ENCODE data around the gene KNL1.

KNL1 gene

DNA sequence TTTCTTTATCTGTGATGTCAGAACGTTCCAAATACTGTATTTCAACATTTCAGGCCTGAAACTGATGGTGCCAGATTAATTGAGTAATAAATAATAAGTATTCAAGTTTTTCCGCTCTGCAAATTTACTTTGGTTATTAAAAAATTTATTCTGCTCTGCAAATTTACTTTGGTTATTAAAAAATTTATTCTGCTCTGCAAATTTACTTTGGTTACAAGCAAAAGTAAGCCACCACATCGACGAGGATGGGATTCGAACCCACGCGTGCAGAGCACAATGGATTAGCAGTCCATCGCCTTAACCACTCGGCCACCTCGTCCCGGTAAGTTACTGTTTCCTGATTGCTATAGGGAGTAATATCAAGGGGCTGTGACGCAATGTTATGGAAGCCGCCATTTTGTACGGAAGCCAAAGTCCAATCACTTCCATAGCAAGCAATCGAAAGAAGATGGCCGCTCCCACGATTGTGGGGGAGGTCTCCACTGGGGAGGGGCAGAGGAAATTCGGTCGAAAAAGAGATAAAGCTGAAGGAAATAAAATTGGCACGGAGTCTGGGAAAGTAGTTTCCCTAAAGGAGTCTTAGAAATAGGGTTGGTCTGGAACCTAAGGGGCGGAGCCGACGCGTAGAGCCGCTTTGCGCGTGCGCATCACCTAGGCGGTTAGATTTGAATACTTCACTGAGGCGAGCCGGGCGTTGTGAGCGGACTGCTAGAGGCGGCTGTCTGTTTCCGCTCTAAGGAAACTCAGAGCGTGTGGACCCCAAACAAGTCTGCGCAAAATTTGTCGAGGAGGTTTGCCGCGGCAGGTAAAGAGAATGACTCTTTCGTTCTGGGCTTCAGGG, at the start of gene KNL1 (continued):
- TF ChIP-seq ZBTB21 (tag by site-specific recombination; IDR thresholded peaks at IDR 0.05), result peak; percentile 90
- no peak for TF ChIP-seq ZNF202 (tag by site-specific recombination; IDR thresholded peaks at IDR 0.05; ENCODE audit: borderline replicate concordance)
- TF ChIP-seq RBAK (tag by site-specific recombination; IDR thresholded peaks at IDR 0.05), result no peak
- TF ChIP-seq, protein P1, sequence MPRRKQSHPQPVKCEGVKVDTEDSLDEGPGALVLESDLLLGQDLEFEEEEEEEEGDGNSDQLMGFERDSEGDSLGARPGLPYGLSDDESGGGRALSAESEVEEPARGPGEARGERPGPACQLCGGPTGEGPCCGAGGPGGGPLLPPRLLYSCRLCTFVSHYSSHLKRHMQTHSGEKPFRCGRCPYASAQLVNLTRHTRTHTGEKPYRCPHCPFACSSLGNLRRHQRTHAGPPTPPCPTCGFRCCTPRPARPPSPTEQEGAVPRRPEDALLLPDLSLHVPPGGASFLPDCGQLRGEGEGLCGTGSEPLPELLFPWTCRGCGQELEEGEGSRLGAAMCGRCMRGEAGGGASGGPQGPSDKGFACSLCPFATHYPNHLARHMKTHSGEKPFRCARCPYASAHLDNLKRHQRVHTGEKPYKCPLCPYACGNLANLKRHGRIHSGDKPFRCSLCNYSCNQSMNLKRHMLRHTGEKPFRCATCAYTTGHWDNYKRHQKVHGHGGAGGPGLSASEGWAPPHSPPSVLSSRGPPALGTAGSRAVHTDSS (tag by site-specific recombination; IDR thresholded peaks at IDR 0.05), result no peak
- TF ChIP-seq, protein P2, sequence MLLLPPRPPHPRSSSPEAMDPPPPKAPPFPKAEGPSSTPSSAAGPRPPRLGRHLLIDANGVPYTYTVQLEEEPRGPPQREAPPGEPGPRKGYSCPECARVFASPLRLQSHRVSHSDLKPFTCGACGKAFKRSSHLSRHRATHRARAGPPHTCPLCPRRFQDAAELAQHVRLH (tag by site-specific recombination; IDR thresholded peaks at IDR 0.05), result 0 out of 2 replicates have a peak, but pooled peaks have one; percentile 52
- TF ChIP-seq, protein P3, sequence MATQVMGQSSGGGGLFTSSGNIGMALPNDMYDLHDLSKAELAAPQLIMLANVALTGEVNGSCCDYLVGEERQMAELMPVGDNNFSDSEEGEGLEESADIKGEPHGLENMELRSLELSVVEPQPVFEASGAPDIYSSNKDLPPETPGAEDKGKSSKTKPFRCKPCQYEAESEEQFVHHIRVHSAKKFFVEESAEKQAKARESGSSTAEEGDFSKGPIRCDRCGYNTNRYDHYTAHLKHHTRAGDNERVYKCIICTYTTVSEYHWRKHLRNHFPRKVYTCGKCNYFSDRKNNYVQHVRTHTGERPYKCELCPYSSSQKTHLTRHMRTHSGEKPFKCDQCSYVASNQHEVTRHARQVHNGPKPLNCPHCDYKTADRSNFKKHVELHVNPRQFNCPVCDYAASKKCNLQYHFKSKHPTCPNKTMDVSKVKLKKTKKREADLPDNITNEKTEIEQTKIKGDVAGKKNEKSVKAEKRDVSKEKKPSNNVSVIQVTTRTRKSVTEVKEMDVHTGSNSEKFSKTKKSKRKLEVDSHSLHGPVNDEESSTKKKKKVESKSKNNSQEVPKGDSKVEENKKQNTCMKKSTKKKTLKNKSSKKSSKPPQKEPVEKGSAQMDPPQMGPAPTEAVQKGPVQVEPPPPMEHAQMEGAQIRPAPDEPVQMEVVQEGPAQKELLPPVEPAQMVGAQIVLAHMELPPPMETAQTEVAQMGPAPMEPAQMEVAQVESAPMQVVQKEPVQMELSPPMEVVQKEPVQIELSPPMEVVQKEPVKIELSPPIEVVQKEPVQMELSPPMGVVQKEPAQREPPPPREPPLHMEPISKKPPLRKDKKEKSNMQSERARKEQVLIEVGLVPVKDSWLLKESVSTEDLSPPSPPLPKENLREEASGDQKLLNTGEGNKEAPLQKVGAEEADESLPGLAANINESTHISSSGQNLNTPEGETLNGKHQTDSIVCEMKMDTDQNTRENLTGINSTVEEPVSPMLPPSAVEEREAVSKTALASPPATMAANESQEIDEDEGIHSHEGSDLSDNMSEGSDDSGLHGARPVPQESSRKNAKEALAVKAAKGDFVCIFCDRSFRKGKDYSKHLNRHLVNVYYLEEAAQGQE (tag by site-specific recombination; IDR thresholded peaks at IDR 0.05), result no peak
- TF ChIP-seq ZNF76 (tag by site-specific recombination; IDR thresholded peaks at IDR 0.05; ENCODE audit: borderline replicate concordance, low read depth), result peak; percentile 77
- peak; percentile 77; the same call in 1 of the 2 replicates for TF ChIP-seq ZNF558 (tag by site-specific recombination; IDR thresholded peaks at IDR 0.05)
- no peak for TF ChIP-seq ZFP41 (tag by site-specific recombination; IDR thresholded peaks at IDR 0.05; ENCODE audit: borderline replicate concordance)
- no peak for TF ChIP-seq ZNF654 (tag by site-specific recombination; IDR thresholded peaks at IDR 0.05; ENCODE audit: low read depth)
- TF ChIP-seq REPIN1 (tag by site-specific recombination; IDR thresholded peaks at IDR 0.05; ENCODE audit: low read depth), result no peak
- TF ChIP-seq ZNF140 (tag by site-specific recombination; IDR thresholded peaks at IDR 0.05), result no peak
- no peak for TF ChIP-seq ZNF747 (tag by site-specific recombination; IDR thresholded peaks at IDR 0.05)
- TF ChIP-seq, protein P4, sequence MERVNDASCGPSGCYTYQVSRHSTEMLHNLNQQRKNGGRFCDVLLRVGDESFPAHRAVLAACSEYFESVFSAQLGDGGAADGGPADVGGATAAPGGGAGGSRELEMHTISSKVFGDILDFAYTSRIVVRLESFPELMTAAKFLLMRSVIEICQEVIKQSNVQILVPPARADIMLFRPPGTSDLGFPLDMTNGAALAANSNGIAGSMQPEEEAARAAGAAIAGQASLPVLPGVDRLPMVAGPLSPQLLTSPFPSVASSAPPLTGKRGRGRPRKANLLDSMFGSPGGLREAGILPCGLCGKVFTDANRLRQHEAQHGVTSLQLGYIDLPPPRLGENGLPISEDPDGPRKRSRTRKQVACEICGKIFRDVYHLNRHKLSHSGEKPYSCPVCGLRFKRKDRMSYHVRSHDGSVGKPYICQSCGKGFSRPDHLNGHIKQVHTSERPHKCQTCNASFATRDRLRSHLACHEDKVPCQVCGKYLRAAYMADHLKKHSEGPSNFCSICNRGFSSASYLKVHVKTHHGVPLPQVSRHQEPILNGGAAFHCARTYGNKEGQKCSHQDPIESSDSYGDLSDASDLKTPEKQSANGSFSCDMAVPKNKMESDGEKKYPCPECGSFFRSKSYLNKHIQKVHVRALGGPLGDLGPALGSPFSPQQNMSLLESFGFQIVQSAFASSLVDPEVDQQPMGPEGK (tag by site-specific recombination; IDR thresholded peaks at IDR 0.05), result peak; percentile 78
- peak; percentile 64; the same call in 1 of the 2 replicates for TF ChIP-seq ZNF600 (tag by site-specific recombination; IDR thresholded peaks at IDR 0.05)
- TF ChIP-seq ZNF521 (tag by site-specific recombination; IDR thresholded peaks at IDR 0.05), result no peak
- TF ChIP-seq ZNF548 (tag by site-specific recombination; IDR thresholded peaks at IDR 0.05), result no peak
- 0 out of 2 replicates have a peak, but pooled peaks have one; percentile 7 for TF ChIP-seq PRDM1 (tag by site-specific recombination; IDR thresholded peaks at IDR 0.05)
- TF ChIP-seq YY1 (tag by site-specific recombination; IDR thresholded peaks at IDR 0.05), result peak; percentile 99
- peak; percentile 71 for TF ChIP-seq KLF7 (tag by site-specific recombination; IDR thresholded peaks at IDR 0.05; ENCODE audit: borderline replicate concordance)
- 0 out of 2 replicates have a peak, but pooled peaks have one; percentile 35 for TF ChIP-seq ZNF561 (tag by site-specific recombination; IDR thresholded peaks at IDR 0.05; ENCODE audit: borderline replicate concordance)
- no peak for TF ChIP-seq ZBTB8A (tag by site-specific recombination; IDR thresholded peaks at IDR 0.05)
- TF ChIP-seq, protein P5, sequence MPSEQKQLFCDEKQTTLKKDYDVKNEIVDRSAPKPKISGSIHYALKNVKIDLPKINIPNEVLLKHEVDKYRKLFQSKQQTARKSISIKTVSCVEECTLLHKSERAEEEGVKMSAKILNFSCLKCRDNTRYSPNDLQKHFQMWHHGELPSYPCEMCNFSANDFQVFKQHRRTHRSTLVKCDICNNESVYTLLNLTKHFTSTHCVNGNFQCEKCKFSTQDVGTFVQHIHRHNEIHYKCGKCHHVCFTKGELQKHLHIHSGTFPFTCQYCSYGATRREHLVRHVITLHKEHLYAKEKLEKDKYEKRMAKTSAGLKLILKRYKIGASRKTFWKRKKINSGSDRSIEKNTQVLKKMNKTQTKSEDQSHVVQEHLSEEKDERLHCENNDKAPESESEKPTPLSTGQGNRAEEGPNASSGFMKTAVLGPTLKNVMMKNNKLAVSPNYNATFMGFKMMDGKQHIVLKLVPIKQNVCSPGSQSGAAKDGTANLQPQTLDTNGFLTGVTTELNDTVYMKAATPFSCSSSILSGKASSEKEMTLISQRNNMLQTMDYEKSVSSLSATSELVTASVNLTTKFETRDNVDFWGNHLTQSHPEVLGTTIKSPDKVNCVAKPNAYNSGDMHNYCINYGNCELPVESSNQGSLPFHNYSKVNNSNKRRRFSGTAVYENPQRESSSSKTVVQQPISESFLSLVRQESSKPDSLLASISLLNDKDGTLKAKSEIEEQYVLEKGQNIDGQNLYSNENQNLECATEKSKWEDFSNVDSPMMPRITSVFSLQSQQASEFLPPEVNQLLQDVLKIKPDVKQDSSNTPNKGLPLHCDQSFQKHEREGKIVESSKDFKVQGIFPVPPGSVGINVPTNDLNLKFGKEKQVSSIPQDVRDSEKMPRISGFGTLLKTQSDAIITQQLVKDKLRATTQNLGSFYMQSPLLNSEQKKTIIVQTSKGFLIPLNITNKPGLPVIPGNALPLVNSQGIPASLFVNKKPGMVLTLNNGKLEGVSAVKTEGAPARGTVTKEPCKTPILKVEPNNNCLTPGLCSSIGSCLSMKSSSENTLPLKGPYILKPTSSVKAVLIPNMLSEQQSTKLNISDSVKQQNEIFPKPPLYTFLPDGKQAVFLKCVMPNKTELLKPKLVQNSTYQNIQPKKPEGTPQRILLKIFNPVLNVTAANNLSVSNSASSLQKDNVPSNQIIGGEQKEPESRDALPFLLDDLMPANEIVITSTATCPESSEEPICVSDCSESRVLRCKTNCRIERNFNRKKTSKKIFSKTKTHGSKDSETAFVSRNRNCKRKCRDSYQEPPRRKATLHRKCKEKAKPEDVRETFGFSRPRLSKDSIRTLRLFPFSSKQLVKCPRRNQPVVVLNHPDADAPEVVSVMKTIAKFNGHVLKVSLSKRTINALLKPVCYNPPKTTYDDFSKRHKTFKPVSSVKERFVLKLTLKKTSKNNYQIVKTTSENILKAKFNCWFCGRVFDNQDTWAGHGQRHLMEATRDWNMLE (tag by site-specific recombination; conservative IDR thresholded peaks at IDR 0.05; ENCODE audit: low read depth), result peak; percentile 45
- 0 out of 2 replicates have a peak, but pooled peaks have one; percentile 44 for TF ChIP-seq SALL2 (tag by site-specific recombination; IDR thresholded peaks at IDR 0.05; ENCODE audit: borderline replicate concordance)
- TF ChIP-seq, protein P6, sequence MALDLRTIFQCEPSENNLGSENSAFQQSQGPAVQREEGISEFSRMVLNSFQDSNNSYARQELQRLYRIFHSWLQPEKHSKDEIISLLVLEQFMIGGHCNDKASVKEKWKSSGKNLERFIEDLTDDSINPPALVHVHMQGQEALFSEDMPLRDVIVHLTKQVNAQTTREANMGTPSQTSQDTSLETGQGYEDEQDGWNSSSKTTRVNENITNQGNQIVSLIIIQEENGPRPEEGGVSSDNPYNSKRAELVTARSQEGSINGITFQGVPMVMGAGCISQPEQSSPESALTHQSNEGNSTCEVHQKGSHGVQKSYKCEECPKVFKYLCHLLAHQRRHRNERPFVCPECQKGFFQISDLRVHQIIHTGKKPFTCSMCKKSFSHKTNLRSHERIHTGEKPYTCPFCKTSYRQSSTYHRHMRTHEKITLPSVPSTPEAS (tag by site-specific recombination; IDR thresholded peaks at IDR 0.05), result peak; percentile 41; the same call in 1 of the 2 replicates

Measured in HEK293 (cell line).